NCI-H1436 treated with DMSO at 0.1 percent for 48 hours (cell line): ENCODE data around the gene GPR32.
"Not testable (repeated sequence)": the region's sequence is repeated elsewhere in the genome, so short reads cannot be mapped to it uniquely, and the experiment has no call there.

Experiments
- DNase-seq: peaks from one replicate; lab custom pipeline; 2025; lab: John Stamatoyannopoulos, UW

The GPR32 gene, protein sequence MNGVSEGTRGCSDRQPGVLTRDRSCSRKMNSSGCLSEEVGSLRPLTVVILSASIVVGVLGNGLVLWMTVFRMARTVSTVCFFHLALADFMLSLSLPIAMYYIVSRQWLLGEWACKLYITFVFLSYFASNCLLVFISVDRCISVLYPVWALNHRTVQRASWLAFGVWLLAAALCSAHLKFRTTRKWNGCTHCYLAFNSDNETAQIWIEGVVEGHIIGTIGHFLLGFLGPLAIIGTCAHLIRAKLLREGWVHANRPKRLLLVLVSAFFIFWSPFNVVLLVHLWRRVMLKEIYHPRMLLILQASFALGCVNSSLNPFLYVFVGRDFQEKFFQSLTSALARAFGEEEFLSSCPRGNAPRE

GRCh38 chr19:50770164-50770563 lies at the start of gene GPR32:
TSS of gene GPR32 (plus strand) at chr19:50770464. CDS start at chr19:50770601, 137 bp downstream.
- not testable (repeated sequence) for DNase-seq

- no peak for DNase-seq
Measured at GRCh38 chr19:50720921-50721381, 49.3 kb upstream of the GPR32 start.

DNA sequence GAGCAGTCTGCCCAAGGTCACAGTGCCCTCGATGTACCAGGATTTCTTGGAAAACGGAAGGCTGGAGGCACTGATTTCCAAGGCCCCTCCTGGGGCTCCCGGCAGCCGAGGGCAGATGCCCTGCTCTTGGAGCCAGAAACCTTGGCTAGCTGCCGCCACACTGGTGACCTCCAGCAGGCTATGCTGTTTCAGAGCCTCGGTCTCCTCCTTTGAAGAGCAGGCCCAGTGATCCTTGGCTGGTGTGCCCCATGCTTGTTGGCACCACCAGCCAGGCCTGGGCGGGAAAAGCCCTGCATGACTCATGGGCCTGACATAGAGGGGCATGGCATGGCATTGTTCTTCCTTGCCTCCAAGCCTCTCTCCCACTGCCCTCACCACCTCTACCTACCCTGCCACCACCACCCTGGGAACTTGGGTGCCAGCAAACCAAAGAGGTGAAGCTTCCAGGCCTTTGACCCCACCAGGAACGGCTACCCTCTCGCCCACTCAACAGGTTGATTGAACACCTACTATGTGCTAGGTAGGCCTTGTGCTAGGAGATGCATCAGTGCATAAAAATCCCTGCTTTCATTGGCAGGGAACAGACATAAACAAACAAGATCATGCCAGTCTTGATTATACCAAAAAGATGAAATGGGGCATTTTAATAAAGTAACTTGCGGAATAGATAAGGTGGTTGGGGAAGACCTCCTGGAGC lies 48.7 kb upstream of the GPR32 start:
- DNase-seq: no peak

- DNase-seq: no peak
Measured at GRCh38 chr19:50722201-50723013, 47.9 kb upstream of the GPR32 start.

- no peak for DNase-seq
Measured at GRCh38 chr19:50723069-50723468, 47.2 kb upstream of the GPR32 start, which contains the start of gene CLEC11A. TSS of gene CLEC11A (plus strand) at chr19:50723364. CDS start at chr19:50723526, 162 bp downstream.

GRCh38 chr19:50723735-50724521 lies 46.3 kb upstream of the GPR32 start:
- DNase-seq: no peak

- peak; percentile 52 for DNase-seq
Measured at GRCh38 chr19:50724522-50725217, 45.6 kb upstream of the GPR32 start.

DNA sequence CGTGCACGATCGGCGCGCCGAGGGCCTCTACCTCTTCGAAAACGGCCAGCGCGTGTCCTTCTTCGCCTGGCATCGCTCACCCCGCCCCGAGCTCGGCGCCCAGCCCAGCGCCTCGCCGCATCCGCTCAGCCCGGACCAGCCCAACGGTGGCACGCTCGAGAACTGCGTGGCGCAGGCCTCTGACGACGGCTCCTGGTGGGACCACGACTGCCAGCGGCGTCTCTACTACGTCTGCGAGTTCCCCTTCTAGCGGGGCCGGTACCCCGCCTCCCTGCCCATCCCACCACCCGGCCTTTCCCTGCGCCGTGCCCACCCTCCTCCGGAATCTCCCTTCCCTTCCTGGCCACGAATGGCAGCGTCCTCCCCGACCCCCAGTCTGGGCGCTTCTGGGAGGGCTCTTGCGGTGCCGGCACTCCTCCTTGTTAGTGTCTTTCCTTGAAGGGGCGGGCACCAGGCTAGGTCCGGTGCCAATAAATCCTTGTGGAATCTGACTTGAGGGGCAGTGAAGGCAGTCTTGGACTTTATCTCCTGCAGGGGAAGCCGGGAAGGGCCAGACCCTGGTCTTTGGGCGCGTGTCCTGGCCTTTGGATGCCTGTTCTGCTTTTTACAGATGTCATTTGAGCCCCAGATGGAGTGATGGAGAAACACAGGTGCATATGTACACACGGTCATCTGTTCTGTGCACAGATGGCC lies 44.9 kb upstream of the GPR32 start:
- DNase-seq: no peak

- no peak for DNase-seq
Measured at GRCh38 chr19:50725911-50726230, 44.4 kb upstream of the GPR32 start.

GRCh38 chr19:50728084-50728737 lies 42.1 kb upstream of the GPR32 start:
- no peak for DNase-seq

DNA sequence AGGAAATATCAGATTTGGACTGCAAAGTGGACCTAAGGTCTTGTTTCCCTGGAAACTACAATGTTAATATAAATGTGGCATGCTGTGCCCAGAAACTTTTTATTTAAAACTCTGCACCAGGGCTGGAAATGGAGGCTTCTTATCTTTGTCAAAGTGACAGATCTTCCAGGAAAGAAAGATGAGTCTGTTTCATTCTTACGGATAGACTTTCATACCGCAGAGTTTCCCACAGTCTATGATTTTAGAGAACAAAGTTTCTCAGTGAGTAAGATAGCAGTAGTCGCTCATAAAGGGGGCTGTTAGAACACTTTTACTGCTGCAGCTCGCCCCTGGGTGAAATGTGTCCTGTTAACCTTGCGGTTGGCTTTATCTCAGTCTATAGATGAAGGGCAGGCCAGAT lies 40.4 kb upstream of the GPR32 start:
- no peak for DNase-seq

DNA sequence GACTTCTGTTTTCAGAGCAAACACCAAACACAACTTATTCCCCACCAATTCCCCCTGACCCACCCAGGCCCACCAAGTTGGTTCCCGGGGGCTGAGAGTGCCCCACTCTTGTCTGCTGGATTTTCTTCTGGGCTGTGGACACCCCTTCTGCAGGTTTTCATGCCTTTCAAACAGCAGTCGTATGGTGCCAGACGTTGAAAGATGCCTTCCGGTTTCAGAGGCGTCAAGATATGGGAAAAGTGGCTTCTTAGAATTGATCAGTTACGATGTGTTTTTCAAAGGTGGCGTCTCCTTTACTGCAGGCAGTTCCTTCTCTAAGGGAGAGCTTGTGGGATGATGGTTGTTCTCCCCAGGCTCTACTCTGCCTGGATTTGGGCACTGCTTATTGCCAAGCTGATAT lies 34.4 kb upstream of the GPR32 start:
- no peak for DNase-seq

DNA sequence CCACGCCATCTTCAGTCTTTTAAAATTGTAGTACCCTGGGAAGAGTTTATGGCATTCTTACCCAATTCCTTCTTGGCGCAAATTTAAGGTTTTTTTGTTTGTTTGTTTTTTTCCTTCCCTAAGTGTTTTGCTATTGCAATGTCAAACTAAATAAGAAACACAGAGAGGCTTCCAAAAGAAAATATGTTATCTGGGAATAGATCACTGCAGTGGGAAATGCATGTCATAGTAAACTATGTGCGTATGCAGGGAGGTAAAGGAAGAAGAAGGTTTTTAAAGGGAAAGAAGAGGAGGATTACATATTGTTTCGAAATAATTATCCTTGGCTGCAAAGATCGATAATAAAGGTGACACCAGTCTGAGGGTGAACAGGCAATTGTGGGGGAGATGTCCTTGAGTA lies 33.9 kb upstream of the GPR32 start:
- DNase-seq: no peak

GRCh38 chr19:50739132-50739913 lies 30.9 kb upstream of the GPR32 start:
- DNase-seq: no peak

- DNase-seq: no peak
Measured at GRCh38 chr19:50739914-50740426, 30.3 kb upstream of the GPR32 start.

DNA sequence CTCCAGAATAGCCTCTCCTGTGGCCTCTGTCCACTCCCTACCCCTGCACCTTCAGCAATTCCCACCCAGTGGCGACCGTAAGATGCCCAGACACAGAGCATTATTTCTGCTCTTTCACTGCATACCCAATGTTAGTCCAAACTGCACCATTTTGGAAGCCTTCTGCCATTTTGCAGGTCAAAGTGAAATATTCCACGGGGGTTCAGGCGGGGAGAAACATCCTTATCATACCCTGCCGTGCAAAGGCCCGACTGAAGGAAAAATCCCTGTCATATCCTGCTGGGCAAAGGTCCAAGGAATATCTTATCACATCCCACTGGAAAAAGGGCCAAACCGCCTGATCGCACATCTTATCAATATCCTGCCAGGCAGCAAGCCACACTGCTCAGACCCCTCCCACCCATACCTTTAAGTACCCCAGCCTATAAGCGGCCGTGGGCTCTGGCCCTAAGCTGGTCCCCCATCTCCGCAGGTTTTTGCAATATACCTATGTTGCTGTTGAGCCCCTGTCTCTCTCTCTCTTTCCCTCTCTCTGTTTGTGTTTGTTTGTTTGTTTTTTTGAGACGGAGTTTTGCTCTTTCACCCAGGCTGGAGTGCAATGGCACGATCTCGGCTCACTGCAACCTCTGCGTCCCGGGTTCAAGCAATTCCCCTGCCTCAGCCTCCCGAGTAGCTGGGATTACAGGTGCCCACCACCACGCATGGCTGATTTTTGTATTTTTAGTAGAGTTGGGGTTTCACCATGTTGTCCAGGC lies 28.9 kb upstream of the GPR32 start:
- DNase-seq: no peak

- DNase-seq: no peak
Measured at GRCh38 chr19:50743537-50743936, 26.7 kb upstream of the GPR32 start.

DNA sequence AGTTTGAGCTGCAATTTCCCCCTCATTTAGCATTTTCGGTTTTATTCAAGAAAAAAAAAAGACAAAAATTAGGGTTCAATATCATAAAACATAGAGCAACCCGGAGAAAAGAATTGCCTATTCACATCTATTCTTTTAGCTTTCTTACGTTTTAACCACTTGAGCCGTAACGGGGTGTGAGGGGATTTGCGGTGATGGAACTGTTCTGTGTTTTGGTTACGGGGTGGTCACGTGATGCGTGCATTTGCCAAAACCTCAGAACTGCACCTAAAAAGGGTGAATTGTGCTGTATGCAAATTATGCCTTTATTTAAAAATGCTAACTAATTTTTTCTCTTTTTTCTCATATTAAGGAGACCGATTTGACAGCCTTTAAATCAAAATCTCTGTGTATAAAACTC lies 25.0 kb upstream of the GPR32 start:
- no peak for DNase-seq
